ENCODE data around the gene FXR2. TPM values are rescaled to one million over a fixed set of nuclear protein-coding genes. Genes with fewer than 3 reads are reported as not detected.

The FXR2 gene
- total RNA-seq, 1 experiment from 2014 or later, result 61.5 TPM

DNA sequence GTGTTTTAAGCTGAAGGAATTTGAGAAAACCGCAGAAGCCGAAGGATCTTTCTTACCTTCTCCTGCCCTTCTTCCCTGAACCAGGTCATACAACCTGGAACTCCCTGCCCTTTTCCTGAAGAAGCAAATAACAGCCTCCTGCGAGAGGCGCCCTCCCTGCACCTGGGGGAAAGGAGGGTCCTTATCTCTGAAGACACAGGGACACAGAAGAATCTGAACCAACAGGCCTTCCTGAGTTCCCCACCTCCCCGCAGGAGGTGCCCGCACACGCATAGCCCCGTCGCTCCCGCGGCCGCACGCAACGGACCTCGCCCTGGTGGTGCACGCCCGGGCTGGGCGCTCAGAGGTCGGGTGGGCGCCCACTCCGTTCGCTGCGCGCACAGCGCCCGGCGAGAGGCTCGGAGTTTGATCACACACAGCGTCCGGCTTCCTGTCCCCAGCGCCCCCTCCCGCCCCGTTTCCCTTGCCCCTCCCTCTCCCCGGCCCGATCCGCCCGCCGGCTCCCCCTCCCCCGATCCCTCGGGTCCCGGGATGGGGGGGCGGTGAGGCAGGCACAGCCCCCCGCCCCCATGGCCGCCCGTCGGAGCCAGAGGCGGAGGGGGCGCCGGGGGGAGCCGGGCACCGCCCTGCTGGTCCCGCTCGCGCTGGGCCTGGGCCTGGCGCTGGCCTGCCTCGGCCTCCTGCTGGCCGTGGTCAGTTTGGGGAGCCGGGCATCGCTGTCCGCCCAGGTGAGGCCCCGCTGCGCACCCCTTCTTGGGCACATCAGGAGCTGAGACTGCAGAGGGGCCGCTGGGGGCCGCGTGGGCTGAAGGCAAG is 65.9 kb downstream of the FXR2 start, which contains the start of gene TNFSF12:
Gene TNFSF12 (plus strand): TSS at position 474 of the 816 bp plus-strand sequence. CDS start 96 bp downstream, at position 570.
- H3K79me2 ChIP-seq (ENCODE audit: low read depth), result no peaks in the 10 kb centered on the region
- H3F3A ChIP-seq (ENCODE audit: insufficient read depth, low read depth), result no peaks in the 10 kb centered on the region
- BruUV-seq (replicated peaks), result no TSS peak
- H2AFZ ChIP-seq, result peak within 1 kb of the TSS; percentile 72
- H4K20me1 ChIP-seq (ENCODE audit: insufficient read depth), result no peaks in the 10 kb centered on the region
- POLR2A ChIA-PET (ENCODE audit: unreplicated experiment), result no interaction called here
- H3K4me1 ChIP-seq (replicated peaks; ENCODE audit: insufficient read depth), result no peaks in the 10 kb centered on the region
- TF ChIP-seq, protein P1, sequence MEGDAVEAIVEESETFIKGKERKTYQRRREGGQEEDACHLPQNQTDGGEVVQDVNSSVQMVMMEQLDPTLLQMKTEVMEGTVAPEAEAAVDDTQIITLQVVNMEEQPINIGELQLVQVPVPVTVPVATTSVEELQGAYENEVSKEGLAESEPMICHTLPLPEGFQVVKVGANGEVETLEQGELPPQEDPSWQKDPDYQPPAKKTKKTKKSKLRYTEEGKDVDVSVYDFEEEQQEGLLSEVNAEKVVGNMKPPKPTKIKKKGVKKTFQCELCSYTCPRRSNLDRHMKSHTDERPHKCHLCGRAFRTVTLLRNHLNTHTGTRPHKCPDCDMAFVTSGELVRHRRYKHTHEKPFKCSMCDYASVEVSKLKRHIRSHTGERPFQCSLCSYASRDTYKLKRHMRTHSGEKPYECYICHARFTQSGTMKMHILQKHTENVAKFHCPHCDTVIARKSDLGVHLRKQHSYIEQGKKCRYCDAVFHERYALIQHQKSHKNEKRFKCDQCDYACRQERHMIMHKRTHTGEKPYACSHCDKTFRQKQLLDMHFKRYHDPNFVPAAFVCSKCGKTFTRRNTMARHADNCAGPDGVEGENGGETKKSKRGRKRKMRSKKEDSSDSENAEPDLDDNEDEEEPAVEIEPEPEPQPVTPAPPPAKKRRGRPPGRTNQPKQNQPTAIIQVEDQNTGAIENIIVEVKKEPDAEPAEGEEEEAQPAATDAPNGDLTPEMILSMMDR (conservative IDR thresholded peaks at IDR 0.05), result no peak
- TF ChIP-seq EZH2 (IDR thresholded peaks at IDR 0.05; ENCODE audit: low read depth), result no peak
- H3K27ac ChIP-seq, result no peak within 1 kb of the TSS
- H3K4me3 ChIP-seq, result peak within 1 kb of the TSS; percentile 50; the same call in 1 of the 2 replicates
- intact Hi-C loops (cut with micrococcal nuclease; ENCODE audit: unreplicated experiment), result no loop called here
- peak within 1 kb of the TSS; percentile 72 for H3K4me2 ChIP-seq
- H3K27me3 ChIP-seq (ENCODE audit: insufficient read depth, low read depth), result no peaks in the 10 kb centered on the region
- DNase-seq, result peak in 1 of 2 experiments; percentile 48
- no peaks in the 10 kb centered on the region for H3K9me3 ChIP-seq (ENCODE audit: insufficient read depth, low read depth)
- no peaks in the 10 kb centered on the region for H3K9me2 ChIP-seq (ENCODE audit: insufficient read depth)
- CTCF ChIA-PET, result interaction anchor here (0.7 kb wide), 1 partner anchor 322 kb away, joined by 5 read pairs; no protein-coding TSS in a partner anchor
- no peaks in the 10 kb centered on the region for H3K36me3 ChIP-seq (ENCODE audit: low read depth)

DNA sequence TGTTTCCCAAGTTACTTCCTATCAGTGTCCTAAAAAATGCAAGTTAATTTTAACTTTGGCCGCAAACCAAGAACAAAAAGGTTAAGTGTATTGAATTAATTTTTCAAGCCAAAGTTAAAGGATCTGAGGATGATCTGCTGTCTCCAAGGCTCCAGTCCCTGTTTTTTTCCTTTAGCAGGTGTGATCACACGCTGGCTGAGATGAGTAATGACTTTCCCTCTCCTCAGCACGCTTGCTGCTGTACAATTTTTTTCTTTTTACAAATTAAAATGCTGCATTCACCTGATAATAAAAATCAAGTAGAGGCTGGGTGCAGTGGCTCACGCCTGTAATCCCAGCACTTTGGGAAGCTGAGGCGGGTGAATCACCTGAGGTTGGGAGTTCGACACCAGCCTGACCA is 69.8 kb downstream of the FXR2 start:
- ChIA-PET POLR2A (ENCODE audit: unreplicated experiment) (no interaction called here), CTCF (interaction anchor here (0.7 kb wide), 1 partner anchor 60 kb away, joined by 9 read pairs; no protein-coding TSS in a partner anchor)
- BruUV-seq (replicated peaks), result no TSS peak
- Histone ChIP-seq H2AFZ (no peak overlapping the region), H3K4me3 (no peak overlapping the region), H3K4me2 (no peak overlapping the region), H3K4me1 (replicated peaks; ENCODE audit: insufficient read depth) (no peaks in the 10 kb centered on the region), H3K9me3 (ENCODE audit: insufficient read depth, low read depth) (no peaks in the 10 kb centered on the region), H3F3A (ENCODE audit: insufficient read depth, low read depth) (no peaks in the 10 kb centered on the region), H3K36me3 (ENCODE audit: low read depth) (no peaks in the 10 kb centered on the region), H3K79me2 (ENCODE audit: low read depth) (no peaks in the 10 kb centered on the region), H3K27me3 (ENCODE audit: insufficient read depth, low read depth) (no peaks in the 10 kb centered on the region), H3K9me2 (ENCODE audit: insufficient read depth) (no peaks in the 10 kb centered on the region), H4K20me1 (ENCODE audit: insufficient read depth) (no peaks in the 10 kb centered on the region), H3K27ac (no peak overlapping the region)
- TF ChIP-seq EZH2 (IDR thresholded peaks at IDR 0.05; ENCODE audit: low read depth), result no peak
- TF ChIP-seq, protein P1 (conservative IDR thresholded peaks at IDR 0.05), result no peak
- intact Hi-C loops (cut with micrococcal nuclease; ENCODE audit: unreplicated experiment), result no loop called here
- DNase-seq, result no peak

Other genes starting within 250 kb of the FXR2 start
- 15.8 and 18.8 TPM in 2 replicates for gene TNK1, start 233.8 kb downstream of the FXR2 start, total RNA-seq (2021)
- 53.0 and 64.5 TPM in 2 replicates for gene PLSCR3, start 220.4 kb downstream of the FXR2 start, total RNA-seq (2021)
- 55.4 and 91.7 TPM in 2 replicates for gene TMEM256, start 210.8 kb downstream of the FXR2 start, total RNA-seq (2021)
- gene NLGN2, start 207.1 kb downstream of the FXR2 start, total RNA-seq (2021), result 86.3 and 98.8 TPM in 2 replicates
- 0.83 and 1.1 TPM in 2 replicates for gene SPEM1, start 194.6 kb downstream of the FXR2 start, total RNA-seq (2021)
- 0.50 TPM in 1 of 2 replicates, not detected in the other for gene SPEM2, start 189.3 kb downstream of the FXR2 start, total RNA-seq (2021)
- gene SPEM3, start 186.0 kb downstream of the FXR2 start, total RNA-seq (2021), result not detected in 2 replicates
- 17.0 and 20.7 TPM in 2 replicates for gene TMEM102, start 179.5 kb downstream of the FXR2 start, total RNA-seq (2021)
- 15.2 and 23.2 TPM in 2 replicates for gene FGF11, start 175.4 kb downstream of the FXR2 start, total RNA-seq (2021)
- gene CHRNB1, start 169.8 kb downstream of the FXR2 start, total RNA-seq (2021), result 31.9 and 53.4 TPM in 2 replicates
- 50.6 and 54.0 TPM in 2 replicates for gene ZBTB4, start 135.3 kb downstream of the FXR2 start, total RNA-seq (2021)
- gene SLC35G6, start 133.5 kb downstream of the FXR2 start, total RNA-seq (2021), result not detected in 2 replicates
- gene POLR2A, start 130.5 kb downstream of the FXR2 start, total RNA-seq (2021), result 149 and 166 TPM in 2 replicates
- 14.3 and 21.5 TPM in 2 replicates for gene TNFSF12, start 65.8 kb downstream of the FXR2 start, total RNA-seq (2021)
- gene TNFSF13, start 56.1 kb downstream of the FXR2 start, total RNA-seq (2021), result 46.4 and 65.4 TPM in 2 replicates
- gene SENP3, start 53.0 kb downstream of the FXR2 start, total RNA-seq (2021), result 68.4 and 72.4 TPM in 2 replicates
- gene CD68, start 35.3 kb downstream of the FXR2 start, total RNA-seq (2021), result 27.0 and 37.0 TPM in 2 replicates
- gene MPDU1, start 31.0 kb downstream of the FXR2 start, total RNA-seq (2021), result 33.4 and 44.2 TPM in 2 replicates
- gene SOX15, start 24.8 kb downstream of the FXR2 start, total RNA-seq (2021), result 80.9 and 124 TPM in 2 replicates
- 52.0 and 68.7 TPM in 2 replicates for gene SAT2, start 12.9 kb upstream of the FXR2 start, total RNA-seq (2021)
- 0.52 and 1.0 TPM in 2 replicates for gene SHBG, start 15.2 kb upstream of the FXR2 start, total RNA-seq (2021)
- 0.63 and 0.73 TPM in 2 replicates for gene ATP1B2, start 36.0 kb upstream of the FXR2 start, total RNA-seq (2021)
- 307 and 340 TPM in 2 replicates for gene TP53, start 72.6 kb upstream of the FXR2 start, total RNA-seq (2021)
- gene WRAP53, start 73.6 kb upstream of the FXR2 start, total RNA-seq (2021), result 31.9 and 37.2 TPM in 2 replicates
- gene EFNB3, start 90.3 kb upstream of the FXR2 start, total RNA-seq (2021), result 1.5 and 1.6 TPM in 2 replicates
- gene DNAH2, start 102.8 kb upstream of the FXR2 start, total RNA-seq (2021), result 10.6 and 11.6 TPM in 2 replicates
- 41.3 and 41.8 TPM in 2 replicates for gene KDM6B, start 219.3 kb upstream of the FXR2 start, total RNA-seq (2021)
- 3.1 and 3.4 TPM in 2 replicates for gene TMEM88, start 240.2 kb upstream of the FXR2 start, total RNA-seq (2021)
- gene NAA38, start 242.7 kb upstream of the FXR2 start, total RNA-seq (2021), result 159 and 176 TPM in 2 replicates
- 14.3 and 22.0 TPM in 2 replicates for gene CYB5D1, start 243.1 kb upstream of the FXR2 start, total RNA-seq (2021)

Data from PC-9 (cell line).